A549 (cell line): ENCODE results near the gene VAPB. TPM values are rescaled to one million over a fixed set of nuclear protein-coding genes. Genes with fewer than 3 reads are reported as not detected.

Experiments
- ATAC-seq, 2 experiments: fragments of 200-7000 bp in 1 of 2; fragments of >200 bp in 1 of 2; cut with Nextera tagmentation in 1 of 2; cut with Tn5 transposase in 1 of 2; 3 replicates each; pipeline versions ENCODE4 v1.8.0 to v1.9.1; 2018 to 2020; ENCODE audit warnings: mild to moderate bottlenecking in 1 of 2, moderate library complexity in 1 of 2
- CTCF ChIA-PET: fragments of 300-600 bp; sonication (Branson Sonifier 250); formaldehyde crosslinking; extraction: SDS; loops from one replicate; lab custom pipeline; 2021; ENCODE audit warnings: antibody characterized with exemption, inconsistent platforms; lab: Yijun Ruan, JAX
- POLR2A ChIA-PET: fragments of 350-600 bp; formaldehyde crosslinking; extraction: SDS; loops from one replicate; lab custom pipeline; 2021; ENCODE audit warnings: antibody characterized with exemption, inconsistent platforms; lab: Yijun Ruan, JAX
- DNase-seq, 2 experiments: peaks; one replicate each; pipeline versions ENCODE4 v3.0.0 to v3.0.0-alpha.2; 2011 to 2016; ENCODE audit warnings: low read depth in 1 of 2, low spot score in 1 of 2
- FAIRE-seq: peaks from 2 replicates; lab custom pipeline; 2011; peaks lifted over from hg19 to GRCh38; lab: Jason Lieb, UNC
- H3K27ac ChIP-seq, 2 experiments: fragments of >200 bp; sonication (Bioruptor Twin); formaldehyde crosslinking; 3 replicates each; pipeline ENCODE4 v1.5.1; 2016 to 2017
- H3K4me1 ChIP-seq: fragments of >200 bp; sonication (Bioruptor Twin); formaldehyde crosslinking; 3 replicates; pipeline ENCODE4 v1.6.1; 2016
- H3K4me2 ChIP-seq: fragments of >200 bp; sonication (Bioruptor Twin); formaldehyde crosslinking; 3 replicates; pipeline ENCODE4 v1.6.1; 2016
- H3K4me3 ChIP-seq: fragments of >200 bp; sonication (Bioruptor Twin); formaldehyde crosslinking; 3 replicates; pipeline ENCODE4 v1.5.1; 2016
- H3K9me3 ChIP-seq: fragments of >200 bp; sonication (Bioruptor Twin); formaldehyde crosslinking; 3 replicates; pipeline ENCODE4 v1.6.1; 2016
- CBX2 ChIP-seq: fragments of 200-600 bp; sonication (generic); IDR thresholded peaks from 2 replicates; pipeline ENCODE4 v1.6.1; 2016; ENCODE audit warnings: low read depth, mild to moderate bottlenecking, borderline replicate concordance
- CEBPB ChIP-seq, 2 experiments: fragments of >200 bp in 1 of 2; sonication (Bioruptor Twin) in 1 of 2; formaldehyde crosslinking in 1 of 2; IDR thresholded peaks; 2 replicates each; pipeline ENCODE4 v1.6.1; 2012 to 2016
- CHD2 ChIP-seq: fragments of 150-350 bp; IDR thresholded peaks from 2 replicates; pipeline ENCODE4 v1.6.1; 2014; ENCODE audit warnings: low read length; ENCODE audit not compliant: partially characterized antibody
- EP300 ChIP-seq, 2 experiments: fragments of >200 bp; sonication (Bioruptor Twin); formaldehyde crosslinking; IDR thresholded peaks; 2 replicates in 1 of 2; 3 replicates in 1 of 2; pipeline ENCODE4 v1.6.1; 2016 to 2017
- FOSL2 ChIP-seq, 2 experiments: fragments of 450-650 bp in 1 of 2; fragments of >200 bp in 1 of 2; sonication (Bioruptor Twin) in 1 of 2; formaldehyde crosslinking; IDR thresholded peaks; 2 replicates each; pipeline versions ENCODE4 v1.5.0 to v1.6.1; 2016 to 2020; ENCODE audit warnings: mild to moderate bottlenecking in 1 of 2, moderate library complexity in 1 of 2
- HEYL ChIP-seq: fragments of 250-450 bp; sonication (Bioruptor Pico); IDR thresholded peaks from 2 replicates; pipeline ENCODE4 v1.8.0; 2021; ENCODE audit warnings: mild to moderate bottlenecking, moderate library complexity
- HOXA7 ChIP-seq: fragments of 250-450 bp; sonication (Bioruptor Pico); IDR thresholded peaks from 2 replicates; pipeline ENCODE4 v1.5.0; 2020; ENCODE audit warnings: mild to moderate bottlenecking, moderate library complexity
- HOXB5 ChIP-seq: fragments of 250-450 bp; sonication (Bioruptor Pico); IDR thresholded peaks from 2 replicates; pipeline ENCODE4 v1.5.0; 2020; ENCODE audit warnings: mild to moderate bottlenecking, moderate library complexity
- JUN ChIP-seq, 2 experiments: fragments of >200 bp; sonication (Bioruptor Twin); formaldehyde crosslinking; IDR thresholded peaks; 2 replicates in 1 of 2; 3 replicates in 1 of 2; pipeline ENCODE4 v1.6.1; 2016 to 2017
- KDM1A ChIP-seq: fragments of 200-600 bp; sonication (generic); IDR thresholded peaks from 2 replicates; pipeline ENCODE4 v1.6.1; 2016; ENCODE audit warnings: low read depth, mild to moderate bottlenecking
- KDM5A ChIP-seq: fragments of 200-600 bp; sonication (generic); IDR thresholded peaks from 2 replicates; pipeline ENCODE4 v1.6.1; 2016; ENCODE audit warnings: antibody characterized with exemption, mild to moderate bottlenecking
- NFE2L2 ChIP-seq: fragments of 150-350 bp; conservative IDR thresholded peaks from 2 replicates; pipeline ENCODE4 v1.6.1; 2014; ENCODE audit warnings: low read length
- NPAS2 ChIP-seq: fragments of 250-450 bp; sonication (Bioruptor Pico); IDR thresholded peaks from 2 replicates; pipeline ENCODE4 v1.8.0; 2022; ENCODE audit warnings: mild to moderate bottlenecking, moderate library complexity, borderline replicate concordance
- POLR2AphosphoS2 ChIP-seq: conservative IDR thresholded peaks from 2 replicates; pipeline ENCODE4 v1.6.1; 2012; ENCODE audit warnings: low read length, improper control_type of control experiment, inconsistent platforms
- RARB ChIP-seq: fragments of 250-450 bp; sonication (Bioruptor Pico); IDR thresholded peaks from 2 replicates; pipeline ENCODE4 v1.8.0; 2021; ENCODE audit warnings: mild to moderate bottlenecking, moderate library complexity
- RFX5 ChIP-seq: fragments of 450-650 bp; IDR thresholded peaks from 2 replicates; pipeline ENCODE4 v1.7.1; 2014; ENCODE audit warnings: antibody characterized with exemption, mild to moderate bottlenecking, moderate library complexity
- ZSCAN20 ChIP-seq: fragments of 250-450 bp; sonication (Bioruptor Pico); IDR thresholded peaks from 2 replicates; pipeline ENCODE4 v1.8.0; 2022; ENCODE audit warnings: mild to moderate bottlenecking, moderate library complexity
- WGBS: methylation state at CpG from one replicate; pipeline ENCODE4 v1.1.6; 2017; ENCODE audit errors: missing lambda C conversion rate; 5-methylcytosine and 5-hydroxymethylcytosine counted together
- polyA plus RNA-seq, 4 experiments: library from polyadenylated mRNA; depleted of rRNA in 3 of 4; stranded (reverse); fragments of >200 nt; fragmentation: RNase III in 1 of 4; extraction: RNeasy Plus Mini Kit Qiagen cat#74134 plus additional on column Dnase treatment in 1 of 4; gene quantifications; 2 replicates in 3 of 4; 3 replicates in 1 of 4; pipeline ENCODE4 v1.2.3, GENCODE V29; 2011 to 2017
- TF ChIP-seq, protein P1 (sequence below): fragments of 250-450 bp; sonication (Bioruptor Pico); IDR thresholded peaks from 2 replicates; pipeline ENCODE4 v1.5.0; 2021; ENCODE audit warnings: mild to moderate bottlenecking, moderate library complexity, borderline replicate concordance
- TF ChIP-seq, protein P2 (sequence below): fragments of >200 bp; sonication (Bioruptor Twin); formaldehyde crosslinking; IDR thresholded peaks from 2 replicates; pipeline ENCODE4 v1.6.1; 2016

The VAPB gene
- polyA plus RNA-seq, 2 of the 4 experiments (the other 2 are of a cell fraction) = 43.8 to 44.0 TPM

GRCh38 chr20:58359441-58359840 is 29.6 kb upstream of the VAPB start:
- FAIRE-seq (no peak), ATAC-seq (no peak), DNase-seq (no peak)
- Histone ChIP-seq H3K9me3 (no peaks in the 10 kb centered on the region), H3K4me2 (no peak overlapping the region), H3K4me3 (no peak overlapping the region), H3K27ac (no peak overlapping the region), H3K4me1 (no peaks in the 10 kb centered on the region)
- WGBS = 93% methylated on average over 8 of the region's 8 CpGs
- ChIA-PET CTCF (interaction anchor here (0.6 to 3.3 kb wide), 2 partner anchors 15 to 652 kb away, joined by 4 to 10 read pairs; no protein-coding TSS in a partner anchor), POLR2A (no interaction called here)
- TF ChIP-seq, protein P1, sequence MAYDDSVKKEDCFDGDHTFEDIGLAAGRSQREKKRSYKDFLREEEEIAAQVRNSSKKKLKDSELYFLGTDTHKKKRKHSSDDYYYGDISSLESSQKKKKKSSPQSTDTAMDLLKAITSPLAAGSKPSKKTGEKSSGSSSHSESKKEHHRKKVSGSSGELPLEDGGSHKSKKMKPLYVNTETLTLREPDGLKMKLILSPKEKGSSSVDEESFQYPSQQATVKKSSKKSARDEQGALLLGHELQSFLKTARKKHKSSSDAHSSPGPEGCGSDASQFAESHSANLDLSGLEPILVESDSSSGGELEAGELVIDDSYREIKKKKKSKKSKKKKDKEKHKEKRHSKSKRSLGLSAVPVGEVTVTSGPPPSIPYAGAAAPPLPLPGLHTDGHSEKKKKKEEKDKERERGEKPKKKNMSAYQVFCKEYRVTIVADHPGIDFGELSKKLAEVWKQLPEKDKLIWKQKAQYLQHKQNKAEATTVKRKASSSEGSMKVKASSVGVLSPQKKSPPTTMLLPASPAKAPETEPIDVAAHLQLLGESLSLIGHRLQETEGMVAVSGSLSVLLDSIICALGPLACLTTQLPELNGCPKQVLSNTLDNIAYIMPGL (CRISPR knock-in tag) = no peak
- TF ChIP-seq RFX5 = no peak

GRCh38 chr20:58360936-58361335 is 28.1 kb upstream of the VAPB start:
- Histone ChIP-seq H3K4me2 (no peak overlapping the region), H3K4me3 (no peak overlapping the region), H3K27ac (no peak overlapping the region), H3K9me3 (no peaks in the 10 kb centered on the region), H3K4me1 (no peaks in the 10 kb centered on the region)
- TF ChIP-seq RFX5 = no peak
- TF ChIP-seq CHD2 = no peak
- no peak for TF ChIP-seq FOSL2 (IDR thresholded peaks at IDR 0.05)
- TF ChIP-seq FOSL2 (CRISPR knock-in tag; IDR thresholded peaks at IDR 0.05) = no peak
- TF ChIP-seq HEYL (CRISPR knock-in tag) = no peak
- TF ChIP-seq NFE2L2 = no peak
- TF ChIP-seq HOXB5 (CRISPR knock-in tag) = no peak
- TF ChIP-seq, protein P2, sequence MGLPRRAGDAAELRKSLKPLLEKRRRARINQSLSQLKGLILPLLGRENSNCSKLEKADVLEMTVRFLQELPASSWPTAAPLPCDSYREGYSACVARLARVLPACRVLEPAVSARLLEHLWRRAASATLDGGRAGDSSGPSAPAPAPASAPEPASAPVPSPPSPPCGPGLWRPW = no peak
- TF ChIP-seq CBX2 = no peak
- TF ChIP-seq CEBPB (IDR thresholded peaks at IDR 0.05) = no peak
- TF ChIP-seq ZSCAN20 (CRISPR knock-in tag) = no peak
- TF ChIP-seq NPAS2 (CRISPR knock-in tag) = no peak
- TF ChIP-seq KDM5A = no peak
- no peak for TF ChIP-seq RARB (CRISPR knock-in tag)
- TF ChIP-seq EP300 (IDR thresholded peaks at IDR 0.05) = no peak
- TF ChIP-seq POLR2AphosphoS2 = no peak
- ChIA-PET POLR2A (no interaction called here), CTCF (interaction anchor here (0.6 to 3.3 kb wide), 6 partner anchors 9 to 290 kb away, joined by 3 to 10 read pairs (median 4); partner anchors contain the start of gene STX16)
- no peak for ATAC-seq
- no peak for FAIRE-seq
- DNase-seq = no peak

GRCh38 chr20:58361481-58362205 is 27.4 kb upstream of the VAPB start:
- TF ChIP-seq JUN (IDR thresholded peaks at IDR 0.05) (no peak), NPAS2 (CRISPR knock-in tag) (no peak), HOXA7 (no peak), KDM1A (no peak)
- TF ChIP-seq, protein P2 = no peak
- WGBS = 91% methylated on average over 9 of the region's 9 CpGs
- FAIRE-seq (no peak), ATAC-seq (no peak; a peak in 1 of 6 replicates), DNase-seq (no peak)
- H3K9me3 ChIP-seq = no peaks in the 10 kb centered on the region
- H3K27ac ChIP-seq = no peak overlapping the region
- ChIA-PET POLR2A (interaction anchor here (1.2 kb wide), 1 partner anchor 27 kb away, joined by 5 read pairs; the partner anchor contains the start of gene VAPB), CTCF (interaction anchor here (0.7 to 3.3 kb wide), 6 partner anchors 8 to 290 kb away, joined by 3 to 10 read pairs (median 4); partner anchors contain the start of genes STX16 and VAPB)
- H3K4me1 ChIP-seq = no peaks in the 10 kb centered on the region
- H3K4me2 ChIP-seq = no peak overlapping the region
- no peak overlapping the region for H3K4me3 ChIP-seq
